HG03558 (cell line): ENCODE results near the gene ECI1.
"Not testable (repeated sequence)": the region's sequence is repeated elsewhere in the genome, so short reads cannot be mapped to it uniquely, and the experiment has no call there.

Source experiments
- ATAC-seq: cut with Tn5 transposase; IDR thresholded peaks from one replicate; pipeline ENCODE4 v1.9.1; 2021; ENCODE audit warnings: moderate number of reproducible peaks; ENCODE audit not compliant: unreplicated experiment; ENCODE audit errors: extremely low read depth

Gene ECI1

GRCh38 chr16:2280981-2281542 is 29.7 kb upstream of the ECI1 start:
- ATAC-seq: no peak

- ATAC-seq: no peak
Measured at GRCh38 chr16:2280461-2280860, 29.1 kb upstream of the ECI1 start.

GRCh38 chr16:2278956-2279800 is 27.8 kb upstream of the ECI1 start:
- ATAC-seq: no peak

- no peak for ATAC-seq
Measured at GRCh38 chr16:2278272-2278608, 26.9 kb upstream of the ECI1 start.

GRCh38 chr16:2277466-2278271 is 26.3 kb upstream of the ECI1 start:
- ATAC-seq: no peak

- no peak for ATAC-seq
Measured at GRCh38 chr16:2276368-2277195, 25.2 kb upstream of the ECI1 start.

- no peak for ATAC-seq
Measured at GRCh38 chr16:2275476-2276367, 24.3 kb upstream of the ECI1 start.

GRCh38 chr16:2273931-2274330 is 22.5 kb upstream of the ECI1 start:
- ATAC-seq: no peak

GRCh38 chr16:2273484-2273883 is 22.1 kb upstream of the ECI1 start:
- ATAC-seq: no peak

GRCh38 chr16:2271848-2272461 is 20.6 kb upstream of the ECI1 start:
- no peak for ATAC-seq

GRCh38 chr16:2270588-2271470 is 19.4 kb upstream of the ECI1 start:
- ATAC-seq: no peak

GRCh38 chr16:2270070-2270462 is 18.7 kb upstream of the ECI1 start:
- no peak for ATAC-seq

GRCh38 chr16:2267913-2268666 is 16.7 kb upstream of the ECI1 start, which contains the start of gene RNPS1:
RNPS1 (minus strand) TSS chr16:2268126; CDS start chr16:2264643, 3,483 bp downstream.
- peak; percentile 60 for ATAC-seq

- peak; percentile 29 for ATAC-seq
Measured at GRCh38 chr16:2267505-2267912, 16.1 kb upstream of the ECI1 start.

- ATAC-seq: not testable (repeated sequence)
Measured at GRCh38 chr16:2266887-2267286, 15.5 kb upstream of the ECI1 start.

- not testable (repeated sequence) for ATAC-seq
Measured at GRCh38 chr16:2263026-2263425, 11.6 kb upstream of the ECI1 start.

GRCh38 chr16:2260250-2260649 is 8.9 kb upstream of the ECI1 start:
- ATAC-seq: no peak
